Prostate gland (tissue), 2 donors: ENCODE data around the gene LRRC1. TPM values are rescaled to one million over a fixed set of nuclear protein-coding genes. Genes with fewer than 3 reads are reported as not detected.
A peak's percentile ranks its signal among the peaks of the same experiment; 100 is the strongest.

ENCODE experiments used
- DNase-seq: peaks from one replicate; pipeline ENCODE4 v3.0.0-alpha.2; 2019; ENCODE audit warnings: low spot score
- H3K27ac ChIP-seq, 2 donors: fragments of 200-600 bp; sonication (generic); 2 replicates each; pipeline ENCODE4 v1.5.1; 2017 to 2019
- H3K27me3 ChIP-seq: fragments of 200-600 bp; sonication (generic); replicated peaks from 2 replicates; pipeline ENCODE4 v1.5.1; 2019; ENCODE audit not compliant: insufficient read depth
- H3K36me3 ChIP-seq, 2 donors: fragments of 200-600 bp; sonication (generic); 1 replicate in 1 of 2; 2 replicates in 1 of 2; pipeline versions ENCODE4 v1.5.1 to v1.8.1; 2017 to 2019
- H3K4me1 ChIP-seq: fragments of 200-600 bp; sonication (generic); replicated peaks from 2 replicates; pipeline ENCODE4 v1.5.1; 2019
- H3K4me3 ChIP-seq, 2 donors: fragments of 200-600 bp; sonication (generic); 2 replicates each; pipeline ENCODE4 v1.5.1; 2017 to 2019
- H3K9me3 ChIP-seq: fragments of 200-600 bp; sonication (generic); 2 replicates; pipeline ENCODE4 v1.5.1; 2017
- CTCF ChIP-seq, 4 experiments: fragments of 200-600 bp in 2 of 4; fragments of 450-650 bp in 2 of 4; sonication (generic) in 2 of 4; IDR thresholded peaks; 1 replicate in 3 of 4; 2 replicates in 1 of 4; pipeline ENCODE4 v1.5.1; 2016 to 2019; ENCODE audit warnings: antibody characterized with exemption in 4 of 4, mild to moderate bottlenecking in 2 of 4, moderate library complexity in 2 of 4
- POLR2A ChIP-seq: fragments of 450-650 bp; IDR thresholded peaks from one replicate; pipeline ENCODE4 v1.6.1; 2016; ENCODE audit warnings: antibody characterized with exemption, mild to moderate bottlenecking
- POLR2AphosphoS5 ChIP-seq: sonication (generic); formaldehyde crosslinking; IDR thresholded peaks from one replicate; pipeline ENCODE4 v1.6.1; 2017; ENCODE audit warnings: antibody characterized with exemption
- WGBS: methylation state at CpG from one replicate; pipeline ENCODE4 v1.1.5; 2018; 5-methylcytosine and 5-hydroxymethylcytosine counted together
- intact Hi-C: fragments of 100-400 bp; cut with DNase I; formaldehyde crosslinking; loops from one replicate; pipeline ENCODE4 v1.14.2; 2022
- total RNA-seq, 2 donors: library from RNA; depleted of rRNA; stranded (reverse); fragments of >200 nt; gene quantifications; one replicate each; pipeline ENCODE4 v1.1.0, GENCODE V29; 2016

Gene LRRC1
- total RNA-seq, 2 donors from 2014 or later: 25.0 to 25.6 TPM

GRCh38 chr6:53831936-53832660 is 37.3 kb downstream of the LRRC1 start:
- intact Hi-C loops: no loop called here
- no peaks in the 10 kb centered on the region for H3K36me3 ChIP-seq

GRCh38 chr6:53833155-53833554 is 38.4 kb downstream of the LRRC1 start:
- intact Hi-C loops: no loop called here
- Histone ChIP-seq H3K4me1 (no peaks in the 10 kb centered on the region), H3K9me3 (no peaks in the 10 kb centered on the region)

More at GRCh38 chr6:53831936-53832660, 37.3 kb downstream of the LRRC1 start:
- no peak for DNase-seq
- Histone ChIP-seq H3K27ac (no peak overlapping the region), H3K4me1 (no peaks in the 10 kb centered on the region), H3K4me3 (no peak overlapping the region), H3K27me3 (no peaks in the 10 kb centered on the region), H3K9me3 (no peaks in the 10 kb centered on the region)
- TF ChIP-seq CTCF (IDR thresholded peaks at IDR 0.05) (no peak), POLR2AphosphoS5 (no peak), POLR2A (no peak)
- WGBS: 73% methylated on average over 6 of the region's 6 CpGs

GRCh38 chr6:53834132-53834531 is 39.3 kb downstream of the LRRC1 start:
- Histone ChIP-seq H3K36me3 (no peaks in the 10 kb centered on the region), H3K4me1 (no peaks in the 10 kb centered on the region), H3K27ac (no peak overlapping the region), H3K9me3 (no peaks in the 10 kb centered on the region), H3K4me3 (no peak overlapping the region), H3K27me3 (no peaks in the 10 kb centered on the region)
- intact Hi-C loops: no loop called here
- DNase-seq: no peak
- 84% methylated on average over 4 of the region's 4 CpGs for WGBS
- TF ChIP-seq POLR2A (no peak), POLR2AphosphoS5 (no peak), CTCF (IDR thresholded peaks at IDR 0.05) (no peak)

More at GRCh38 chr6:53833155-53833554, 38.4 kb downstream of the LRRC1 start:
- H3K36me3 ChIP-seq: no peaks in the 10 kb centered on the region
- no peak overlapping the region for H3K4me3 ChIP-seq
- no peak overlapping the region for H3K27ac ChIP-seq
- no peak for DNase-seq
- TF ChIP-seq CTCF (IDR thresholded peaks at IDR 0.05) (no peak), POLR2AphosphoS5 (no peak), POLR2A (no peak)
- no peaks in the 10 kb centered on the region for H3K27me3 ChIP-seq

DNA sequence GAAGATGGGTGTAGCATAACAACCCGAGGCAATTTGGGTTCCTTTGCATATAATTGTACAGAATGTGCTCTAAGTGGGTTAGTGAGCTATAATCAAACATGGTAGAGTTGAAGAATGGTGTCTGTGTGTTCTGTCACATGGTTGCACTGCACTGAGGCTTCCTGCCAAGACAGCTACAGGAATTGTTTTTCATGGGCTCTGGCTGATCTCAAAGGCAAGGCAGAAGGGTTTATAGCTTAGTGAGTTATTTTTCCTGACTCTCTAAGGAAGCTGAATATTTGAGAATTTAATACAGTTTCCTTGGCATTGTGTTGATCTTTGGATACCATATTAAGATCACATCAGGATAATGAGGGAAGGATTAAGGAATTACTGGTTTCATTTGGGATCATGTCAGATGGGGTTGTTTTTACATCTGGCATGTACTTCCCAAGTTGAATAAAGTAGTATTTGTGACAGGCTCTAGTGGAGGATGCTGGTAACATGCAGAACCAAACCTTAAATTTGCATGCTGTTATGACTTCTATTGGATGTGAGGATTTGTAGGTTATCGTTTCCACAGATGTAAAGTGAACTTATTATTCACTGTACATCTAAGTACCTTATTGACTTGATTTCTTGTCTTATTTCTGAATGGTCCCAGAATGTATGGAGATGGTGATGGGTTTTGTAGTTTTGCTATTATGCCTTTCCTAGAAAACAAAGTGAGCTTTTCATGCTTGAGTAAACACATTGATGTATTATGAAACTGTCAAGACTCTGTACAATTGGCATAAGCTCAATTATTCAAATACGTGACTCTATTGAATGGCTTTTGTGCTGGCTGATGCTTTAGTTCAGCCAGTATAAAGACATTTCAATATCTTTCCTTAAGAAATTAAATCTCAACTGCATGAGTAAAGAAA is 43.3 kb downstream of the LRRC1 start:
- no peaks in the 10 kb centered on the region for H3K27me3 ChIP-seq
- no peak overlapping the region for H3K4me3 ChIP-seq
- H3K4me1 ChIP-seq: no peaks in the 10 kb centered on the region
- 21% methylated on average over 3 of the region's 3 CpGs for WGBS
- intact Hi-C loops: no loop called here
- H3K9me3 ChIP-seq: no peaks in the 10 kb centered on the region
- H3K27ac ChIP-seq: no peak overlapping the region
- H3K36me3 ChIP-seq: no peaks in the 10 kb centered on the region
- TF ChIP-seq CTCF (IDR thresholded peaks at IDR 0.05) (no peak), POLR2AphosphoS5 (peak; percentile 34)
- peak; percentile 43 for DNase-seq
